Testis (tissue), 2 donors: ENCODE data around the gene RAB7B.

ENCODE experiments used
- CTCF ChIP-seq, 3 experiments: fragments of 450-650 bp in 2 of 3; fragments of 200-600 bp in 1 of 3; sonication (generic) in 1 of 3; IDR thresholded peaks; one replicate each; pipeline ENCODE4 v1.5.1; 2016 to 2019; ENCODE audit warnings: antibody characterized with exemption in 3 of 3, mild to moderate bottlenecking in 2 of 3, moderate library complexity in 1 of 3
- POLR2A ChIP-seq: fragments of 450-650 bp; IDR thresholded peaks from one replicate; pipeline ENCODE4 v1.6.1; 2017; ENCODE audit warnings: antibody characterized with exemption, mild to moderate bottlenecking, moderate library complexity

GRCh38 chr1:205967554-205968335 is 35.5 kb downstream of the RAB7B start:
- no peak for TF ChIP-seq CTCF (IDR thresholded peaks at IDR 0.05)
- TF ChIP-seq POLR2A, result no peak
